ENCODE measurements around the gene TRPC6. TPM values are rescaled to one million over a fixed set of nuclear protein-coding genes. Genes with fewer than 3 reads are reported as not detected.

The TRPC6 gene
- total RNA-seq (2022; extraction: Qiagen RNA extraction; ENCODE audit: low read depth) = 0.67 to 1.8 TPM (median 1.4 TPM) in 5 replicates

GRCh38 chr11:101583251-101584128 lies at the start of gene TRPC6:
Gene TRPC6, minus strand, starts transcription at chr11:101584007. Its CDS starts 504 bp downstream, at chr11:101583503.

